SH-SY5Y (cell line): ENCODE measurements around the gene MT1X.

Source experiments
- GATA2 ChIP-seq: IDR thresholded peaks from 2 replicates; pipeline ENCODE4 v1.6.1; 2011; ENCODE audit warnings: mild to moderate bottlenecking, low read depth, low read length
- GATA3 ChIP-seq: IDR thresholded peaks from 2 replicates; pipeline ENCODE4 v1.6.1; 2011; ENCODE audit warnings: low read depth, mild to moderate bottlenecking, low read length, moderate library complexity

The MT1X gene

DNA sequence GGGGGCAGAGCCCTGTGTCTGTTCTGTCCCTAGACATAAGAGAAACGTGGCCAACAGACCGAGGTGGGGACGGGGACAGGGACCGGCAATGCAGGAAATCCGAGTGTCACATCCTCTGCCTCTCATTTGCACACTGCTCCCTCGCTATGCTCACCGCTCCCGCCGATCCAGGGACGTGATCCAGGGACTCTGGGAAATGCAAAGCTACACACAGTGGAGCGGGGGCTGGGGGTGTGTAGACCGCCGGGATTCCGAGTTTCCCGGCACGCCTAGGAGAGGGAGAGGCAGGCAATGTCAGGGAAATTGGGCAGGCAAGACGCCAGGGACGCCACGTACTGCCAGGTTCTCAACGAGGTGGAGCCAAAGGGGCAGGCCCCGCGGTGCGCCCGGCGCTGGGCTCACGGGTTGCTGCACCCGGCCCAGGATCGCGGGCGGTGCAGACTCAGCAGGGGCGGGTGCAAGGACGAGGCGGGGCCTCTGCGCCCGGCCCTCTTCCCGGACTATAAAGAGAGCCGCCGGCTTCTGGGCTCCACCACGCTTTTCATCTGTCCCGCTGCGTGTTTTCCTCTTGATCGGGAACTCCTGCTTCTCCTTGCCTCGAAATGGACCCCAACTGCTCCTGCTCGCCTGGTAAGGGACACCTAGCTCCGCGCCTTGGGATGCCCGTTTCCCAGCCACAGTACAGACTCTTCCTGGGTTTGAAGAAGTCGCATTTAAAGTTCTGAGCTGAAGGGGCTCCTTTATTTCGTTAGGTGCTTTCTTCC, at the start of gene MT1X:
Gene MT1X (plus strand): TSS at position 532 of the 764 bp plus-strand sequence. CDS start 71 bp downstream, at position 603.
- TF ChIP-seq GATA2 (no peak), GATA3 (no peak)

DNA sequence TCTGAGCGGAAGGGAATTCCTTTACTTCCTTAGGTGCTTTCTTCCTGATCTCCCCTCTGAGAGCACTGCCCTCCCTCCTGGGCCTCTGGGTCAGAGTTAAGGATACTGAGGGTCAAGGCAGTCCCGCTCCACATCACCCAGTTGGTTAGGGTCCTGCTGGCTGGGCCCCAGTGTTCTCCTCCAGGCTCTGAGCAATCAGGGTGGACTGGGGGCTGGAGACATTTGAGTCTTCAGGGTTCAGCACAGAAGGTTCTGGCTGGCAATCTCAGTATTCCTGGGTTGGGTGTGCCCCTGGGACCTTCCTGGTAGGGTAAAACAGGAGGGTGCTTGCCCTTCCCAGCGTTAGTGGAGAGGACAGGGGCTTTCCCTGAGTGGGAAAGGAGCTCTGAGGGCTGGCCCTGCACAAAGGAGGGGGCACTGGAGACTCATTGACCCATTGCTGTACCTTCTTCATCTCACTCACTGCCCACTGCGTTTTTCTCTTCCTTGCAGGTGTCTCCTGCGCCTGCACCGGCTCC, 49.4 kb upstream of the MT1X start:
- no peak for TF ChIP-seq GATA2
- no peak for TF ChIP-seq GATA3

DNA sequence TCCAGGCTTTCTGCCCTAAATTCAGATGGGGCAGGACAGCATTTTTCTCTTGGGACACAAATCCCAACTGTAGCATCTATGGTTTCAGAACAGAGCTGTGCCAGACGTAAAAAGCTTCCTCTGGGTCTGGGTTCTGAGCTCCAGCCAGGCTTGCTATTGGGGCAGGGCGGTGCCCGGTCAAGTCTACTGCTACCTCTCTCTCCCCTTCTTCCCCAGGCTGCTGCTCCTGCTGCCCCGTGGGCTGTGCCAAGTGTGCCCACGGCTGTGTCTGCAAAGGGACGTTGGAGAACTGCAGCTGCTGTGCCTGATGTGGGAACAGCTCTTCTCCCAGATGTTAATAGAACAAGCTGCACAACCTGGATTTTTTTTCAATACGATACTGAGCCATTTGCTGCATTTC, 48.7 kb upstream of the MT1X start:
- TF ChIP-seq GATA2 (no peak), GATA3 (no peak)

DNA sequence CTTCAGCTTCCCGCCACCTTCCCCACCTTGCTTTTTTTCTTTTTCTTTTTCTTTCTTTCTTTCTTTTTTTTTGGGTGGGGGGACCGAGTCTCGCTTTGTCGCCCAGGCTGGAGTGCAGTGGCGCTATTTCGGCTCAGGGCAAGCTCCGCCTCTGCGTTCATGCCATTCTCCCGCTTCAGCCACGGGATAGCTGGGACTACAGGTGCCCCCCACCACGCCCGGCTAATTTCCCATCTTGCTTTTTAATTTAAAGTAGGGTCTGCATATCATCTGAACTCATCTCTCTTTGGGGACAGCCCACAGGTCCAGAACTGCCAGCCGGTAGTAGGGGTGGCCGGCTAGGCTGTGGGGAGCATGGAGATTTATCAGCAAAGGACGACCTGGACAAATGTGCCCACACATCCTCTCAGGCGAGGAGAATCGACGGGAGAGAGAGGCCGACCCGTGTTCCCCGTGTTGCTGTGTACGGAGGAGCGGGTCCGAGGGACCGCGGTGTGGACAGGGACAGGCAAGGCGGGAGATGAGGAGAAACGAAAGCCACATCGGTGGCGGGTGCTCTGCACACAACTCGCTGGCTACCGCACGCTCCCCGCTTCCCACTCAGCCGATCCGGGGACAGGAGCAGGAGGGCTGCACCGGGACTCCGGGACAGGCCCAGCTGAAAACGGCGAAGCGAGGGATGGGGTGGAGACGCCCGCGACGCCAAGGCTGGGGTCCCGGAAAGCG, 47.4 kb upstream of the MT1X start:
- no peak for TF ChIP-seq GATA3
- TF ChIP-seq GATA2: no peak

DNA sequence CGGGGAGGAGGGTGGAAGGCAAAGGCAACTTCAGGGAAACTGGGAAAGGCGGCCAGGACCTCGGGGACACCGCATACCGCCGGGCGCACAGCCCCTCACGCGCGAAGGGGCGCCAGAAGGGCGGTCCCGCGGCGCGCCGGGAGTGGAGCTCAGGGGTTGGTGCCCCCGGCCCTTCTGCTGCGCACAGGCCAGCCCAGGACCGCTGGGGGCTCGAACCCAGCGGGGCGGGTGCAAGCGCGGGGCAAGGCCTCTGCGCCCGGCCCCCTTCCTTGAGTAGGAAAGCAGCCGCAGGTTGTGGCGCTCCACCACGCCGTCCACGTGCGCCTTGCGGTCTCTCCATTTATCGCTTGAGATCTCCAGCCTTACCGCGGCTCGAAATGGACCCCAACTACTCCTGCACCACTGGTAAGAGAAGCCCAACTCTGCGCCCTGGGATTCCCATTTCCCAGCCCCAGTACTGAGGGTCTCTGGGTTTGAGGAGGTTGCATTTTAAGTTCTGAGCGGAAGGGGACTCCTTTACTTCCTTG, 46.8 kb upstream of the MT1X start:
- TF ChIP-seq GATA3 (no peak), GATA2 (no peak)

DNA sequence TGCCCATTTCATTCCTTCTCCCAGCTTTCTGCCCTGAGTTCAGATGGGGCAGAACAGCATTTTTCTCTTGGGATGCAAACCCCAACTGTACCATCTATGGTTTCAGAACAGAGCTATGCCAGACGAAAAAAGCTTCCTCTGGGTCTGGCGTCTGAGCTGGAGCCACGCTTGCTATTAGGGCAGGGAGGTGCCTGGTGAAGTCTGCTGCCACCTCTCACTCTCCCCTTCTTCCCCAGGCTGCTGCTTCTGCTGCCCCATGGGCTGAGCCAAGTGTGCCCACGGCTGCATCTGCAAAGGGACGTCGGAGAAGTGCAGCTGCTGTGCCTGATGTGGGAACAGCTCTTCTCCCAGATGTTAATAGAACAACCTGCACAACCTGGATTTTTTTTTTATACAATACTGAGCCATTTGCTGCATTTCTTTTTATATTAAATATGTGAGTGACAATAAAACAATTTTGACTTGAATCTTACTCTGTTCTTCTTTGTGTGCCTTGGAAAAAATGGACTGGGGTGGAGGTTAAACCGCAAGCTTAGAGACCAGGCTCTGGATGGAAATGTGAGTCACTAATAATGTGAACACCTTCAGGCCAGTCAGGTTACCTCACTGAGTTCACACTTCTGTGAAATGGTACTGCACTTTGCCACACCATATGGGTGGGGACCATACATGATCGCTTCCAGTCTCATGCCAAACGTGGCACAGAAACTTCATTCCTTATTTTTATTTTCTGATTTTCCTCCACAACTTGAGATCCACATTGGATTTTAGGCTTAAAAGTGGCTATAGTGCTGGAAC, 45.5 kb upstream of the MT1X start:
- TF ChIP-seq GATA3: no peak
- TF ChIP-seq GATA2: no peak

DNA sequence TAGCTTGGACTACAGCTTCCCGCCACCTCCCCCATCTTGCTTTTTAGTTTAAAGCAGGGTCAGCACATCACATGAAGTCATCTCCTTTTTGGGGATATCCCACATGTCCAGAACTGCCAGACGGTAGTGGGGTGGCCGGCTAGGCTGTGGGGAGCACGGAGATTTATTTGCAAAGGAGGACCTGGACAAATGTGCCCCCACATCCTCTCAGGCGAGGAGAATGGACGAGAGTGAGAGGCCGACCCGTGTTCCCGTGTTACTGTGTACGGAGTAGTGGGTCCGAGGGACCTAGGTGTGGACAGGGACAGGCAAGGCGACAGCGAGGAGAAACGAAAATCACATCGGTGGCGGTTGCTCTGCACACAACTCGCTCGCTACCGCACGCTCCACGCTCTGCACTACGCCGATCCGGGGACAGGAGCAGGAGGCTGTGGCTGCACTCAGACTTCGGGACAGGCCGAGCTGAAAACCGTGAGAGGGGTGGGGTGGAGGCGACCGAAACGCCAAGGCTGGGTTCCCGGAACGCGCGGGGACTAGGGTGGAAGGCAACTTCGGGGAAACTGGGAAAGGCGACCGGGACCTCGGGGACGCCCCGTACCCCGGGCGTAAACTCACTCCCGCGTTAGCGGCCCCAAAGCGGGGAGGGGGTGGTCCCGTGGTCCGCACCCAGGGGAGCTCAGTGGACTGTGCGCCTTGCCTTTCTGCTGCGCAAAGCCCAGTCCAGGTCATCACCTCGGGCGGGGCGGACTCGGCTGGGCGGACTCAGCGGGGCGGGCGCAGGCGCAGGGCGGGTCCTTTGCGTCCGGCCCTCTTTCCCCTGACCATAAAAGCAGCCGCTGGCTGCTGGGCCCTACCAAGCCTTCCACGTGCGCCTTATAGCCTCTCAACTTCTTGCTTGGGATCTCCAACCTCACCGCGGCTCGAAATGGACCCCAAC, 44.2 kb upstream of the MT1X start, which contains the start of gene MT1A:
Gene MT1A (plus strand): TSS at position 853 of the 937 bp plus-strand sequence. CDS start 73 bp downstream, at position 926.
- no peak for TF ChIP-seq GATA2

DNA sequence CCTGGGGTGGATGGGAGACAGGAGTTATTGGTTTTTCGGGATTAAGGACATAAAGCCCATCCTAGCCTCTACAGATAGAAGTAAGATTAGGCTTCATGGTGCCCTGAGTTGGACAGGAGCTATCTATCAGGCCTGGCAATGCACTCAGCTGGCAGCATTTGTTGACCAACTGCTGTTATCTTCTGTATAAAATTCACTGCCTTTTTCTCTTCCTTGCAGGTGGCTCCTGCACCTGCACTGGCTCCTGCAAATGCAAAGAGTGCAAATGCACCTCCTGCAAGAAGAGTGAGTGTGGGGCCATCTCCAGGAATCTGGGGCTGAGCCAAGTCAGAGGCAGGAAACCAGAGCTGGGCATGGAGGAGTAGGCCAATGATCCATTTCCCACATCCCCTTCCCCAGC, 43.2 kb upstream of the MT1X start:
- TF ChIP-seq GATA3 (no peak), GATA2 (no peak)

DNA sequence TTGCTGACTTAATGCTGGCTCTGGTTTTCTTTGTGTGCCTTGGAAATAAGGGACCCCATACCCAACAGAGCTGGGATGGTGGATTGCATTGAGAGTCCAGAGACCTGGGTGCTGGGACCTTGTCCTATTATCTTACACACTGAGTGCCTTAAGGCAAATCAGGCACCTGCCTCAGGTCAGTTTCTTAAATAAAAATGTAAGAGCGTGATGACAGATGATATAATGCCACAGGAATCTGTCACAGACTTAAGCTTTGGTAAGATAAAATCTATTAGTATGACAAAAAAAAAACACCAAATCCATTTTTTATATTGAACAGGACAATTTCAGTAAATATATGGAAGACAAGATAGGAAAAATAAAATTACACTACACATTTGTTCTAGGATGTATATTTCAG, 42.2 kb upstream of the MT1X start:
- TF ChIP-seq GATA3 (no peak), GATA2 (no peak)

DNA sequence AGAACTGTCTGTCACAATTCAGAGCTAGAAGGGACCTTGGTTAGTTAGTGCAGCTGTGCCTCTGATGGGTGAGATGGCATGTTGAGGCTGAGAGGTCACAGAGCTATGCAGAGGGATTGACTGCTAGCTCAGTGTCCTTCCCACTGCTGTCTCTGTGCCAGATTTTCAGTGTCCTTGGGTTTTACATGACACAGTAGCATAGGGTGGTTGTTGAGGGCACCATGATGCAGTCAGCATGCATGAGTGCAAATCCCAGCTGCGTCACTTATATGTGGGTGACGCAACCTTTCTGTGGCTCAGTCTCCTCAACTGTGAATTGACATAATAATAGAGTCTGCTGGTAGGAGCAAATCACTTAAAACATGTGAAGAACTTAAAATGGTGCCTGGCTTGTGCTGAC, 41.1 kb upstream of the MT1X start:
- no peak for TF ChIP-seq GATA3
- TF ChIP-seq GATA2: no peak

DNA sequence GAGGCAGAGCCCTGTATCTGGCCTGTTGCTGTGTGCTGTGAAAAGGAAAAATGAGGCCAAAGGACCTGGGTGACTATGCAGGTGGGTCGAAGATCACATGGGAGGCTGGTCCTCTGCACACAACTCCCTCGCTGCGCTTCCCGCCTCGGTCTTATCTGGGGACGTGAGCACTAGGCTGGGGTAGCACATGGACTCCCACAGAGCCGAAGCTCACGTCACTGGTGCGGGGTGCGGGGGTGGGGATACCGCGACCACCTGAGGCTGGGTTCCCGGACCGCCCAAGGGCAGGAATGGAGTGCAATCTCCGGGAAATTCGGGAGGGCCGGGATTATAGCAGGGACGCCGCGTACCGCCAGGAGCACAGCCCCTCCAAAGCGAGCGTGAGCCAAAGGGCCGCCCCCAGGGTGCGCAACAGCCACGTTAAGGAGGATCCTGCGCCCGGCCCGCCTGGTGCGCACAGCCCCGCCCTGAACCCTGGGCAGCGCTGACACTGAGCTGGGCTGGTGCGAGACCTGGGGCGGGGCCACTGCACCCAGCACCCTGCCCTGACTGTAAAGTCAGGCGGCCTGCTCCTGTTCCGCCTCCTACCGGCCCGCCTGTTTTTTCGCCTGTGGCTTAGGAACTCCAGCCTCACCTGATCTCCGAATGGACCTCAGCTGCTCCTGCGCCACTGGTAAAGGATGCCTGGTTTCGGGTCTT, 39.0 kb upstream of the MT1X start:
- no peak for TF ChIP-seq GATA3
- TF ChIP-seq GATA2: no peak

DNA sequence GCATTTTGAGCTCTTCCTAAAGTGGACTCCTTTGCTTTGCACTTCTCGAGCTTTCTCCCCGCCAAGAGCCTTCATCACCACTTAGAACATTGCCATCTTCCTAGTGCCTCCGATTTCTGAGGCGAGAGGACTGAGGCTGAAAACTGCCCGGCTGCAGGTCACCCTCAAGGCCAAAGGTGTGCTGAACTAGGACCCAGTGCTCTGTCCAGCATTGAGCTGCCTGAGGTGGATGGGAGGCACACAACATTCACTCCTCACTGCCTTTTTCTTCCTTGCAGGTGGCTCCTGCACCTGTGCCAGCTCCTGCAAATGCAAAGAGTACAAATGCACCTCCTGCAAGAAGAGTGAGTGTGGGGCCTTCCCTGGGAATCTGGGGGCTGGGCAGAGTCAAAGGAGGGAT, 38.4 kb upstream of the MT1X start:
- TF ChIP-seq GATA2 (no peak), GATA3 (no peak)

DNA sequence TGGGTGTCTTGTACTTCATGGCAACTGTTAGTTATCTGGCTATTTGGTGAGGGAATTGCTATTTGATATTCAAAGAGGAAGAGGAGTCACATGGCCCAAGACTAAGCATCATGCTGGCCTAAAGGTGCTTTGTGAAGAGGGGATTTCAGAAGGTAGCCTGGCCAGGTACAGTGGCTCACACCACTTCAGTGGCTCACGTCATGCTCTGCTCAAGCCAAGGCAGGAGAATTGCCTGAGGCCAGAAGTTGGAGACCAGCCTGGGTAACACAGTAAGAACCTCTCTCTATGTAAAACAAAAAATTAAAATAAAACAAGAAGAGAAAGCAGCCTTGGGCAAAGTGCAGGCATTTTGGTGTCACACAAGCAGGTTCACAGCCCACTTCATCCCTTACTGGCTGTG, 37.0 kb upstream of the MT1X start:
- TF ChIP-seq GATA3 (no peak), GATA2 (no peak)
